Ecto neural progenitor cell (in vitro differentiated cells): Measurements from ENCODE around the gene FARP1.
A peak's percentile ranks its signal among the peaks of the same experiment; 100 is the strongest.

Experiments used
- DNase-seq: peaks from one replicate; pipeline ENCODE4 v3.0.0-alpha.2; 2018; ENCODE audit warnings: low spot score

Gene FARP1

DNA sequence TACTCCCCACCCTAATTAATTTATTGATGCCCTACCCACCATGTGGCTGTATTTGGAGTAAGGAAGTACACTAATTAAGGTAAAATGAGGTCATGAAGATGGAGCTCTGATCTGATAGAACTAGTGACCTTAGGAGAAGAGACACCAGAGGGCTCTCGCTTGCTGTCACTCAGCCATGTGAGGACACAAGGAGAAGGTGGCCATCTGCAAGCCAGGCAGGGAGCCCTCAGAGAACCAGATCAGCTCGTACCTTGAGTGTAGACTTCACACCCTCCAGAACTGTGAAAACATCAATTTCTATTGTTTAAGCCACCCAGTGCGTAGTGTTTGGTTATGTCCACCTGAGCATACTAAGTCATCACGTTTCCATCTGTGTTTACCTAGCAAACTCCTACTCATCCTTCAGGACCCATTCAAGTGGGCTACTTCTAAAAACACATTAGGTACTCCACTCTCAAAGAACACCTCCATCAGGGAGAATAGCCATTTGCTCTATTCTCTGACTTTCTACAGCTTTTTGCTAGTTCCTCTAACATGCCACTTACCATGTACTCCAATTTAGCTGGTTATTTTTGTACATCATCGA lies 191.8 kb downstream of the FARP1 start:
- DNase-seq = no peak

DNA sequence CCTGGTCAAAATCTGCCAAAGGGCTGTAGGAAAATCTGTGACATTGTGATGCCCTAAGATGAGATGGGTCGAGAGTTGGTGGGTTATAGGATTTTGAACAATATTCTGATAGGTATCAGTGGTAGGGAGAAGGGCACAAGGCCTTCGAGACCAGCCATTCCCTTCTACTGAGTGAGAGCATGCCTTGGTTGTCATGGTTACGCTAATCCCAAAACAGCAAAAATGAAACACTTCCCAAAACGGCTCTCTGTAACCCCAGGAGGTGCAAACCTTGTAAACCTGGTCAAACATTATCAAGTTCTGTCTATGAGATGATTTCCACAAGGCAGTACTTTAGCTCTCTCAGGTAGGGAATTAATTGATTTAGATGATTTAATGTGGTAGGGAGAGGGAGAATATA lies 192.8 kb downstream of the FARP1 start:
- DNase-seq = no peak

DNA sequence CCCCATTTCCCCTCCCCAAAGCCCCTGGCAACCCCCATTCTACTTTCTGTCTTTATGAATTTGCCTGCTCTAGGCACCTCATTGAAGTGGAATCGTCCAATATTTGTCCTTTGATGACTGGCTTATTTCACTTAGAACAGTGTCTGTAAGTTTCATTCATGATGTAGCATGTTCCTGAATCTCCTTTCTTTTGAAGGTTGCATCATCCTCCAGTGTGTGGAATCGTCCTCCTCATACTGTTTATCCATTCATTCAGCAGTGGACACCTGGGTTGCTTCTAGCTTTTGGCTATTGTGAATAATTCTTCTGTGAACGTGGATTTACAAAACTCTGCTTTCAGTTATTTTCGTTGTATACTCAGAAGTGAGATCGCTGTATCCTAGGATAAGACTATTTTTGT lies 195.4 kb downstream of the FARP1 start:
- DNase-seq = no peak

DNA sequence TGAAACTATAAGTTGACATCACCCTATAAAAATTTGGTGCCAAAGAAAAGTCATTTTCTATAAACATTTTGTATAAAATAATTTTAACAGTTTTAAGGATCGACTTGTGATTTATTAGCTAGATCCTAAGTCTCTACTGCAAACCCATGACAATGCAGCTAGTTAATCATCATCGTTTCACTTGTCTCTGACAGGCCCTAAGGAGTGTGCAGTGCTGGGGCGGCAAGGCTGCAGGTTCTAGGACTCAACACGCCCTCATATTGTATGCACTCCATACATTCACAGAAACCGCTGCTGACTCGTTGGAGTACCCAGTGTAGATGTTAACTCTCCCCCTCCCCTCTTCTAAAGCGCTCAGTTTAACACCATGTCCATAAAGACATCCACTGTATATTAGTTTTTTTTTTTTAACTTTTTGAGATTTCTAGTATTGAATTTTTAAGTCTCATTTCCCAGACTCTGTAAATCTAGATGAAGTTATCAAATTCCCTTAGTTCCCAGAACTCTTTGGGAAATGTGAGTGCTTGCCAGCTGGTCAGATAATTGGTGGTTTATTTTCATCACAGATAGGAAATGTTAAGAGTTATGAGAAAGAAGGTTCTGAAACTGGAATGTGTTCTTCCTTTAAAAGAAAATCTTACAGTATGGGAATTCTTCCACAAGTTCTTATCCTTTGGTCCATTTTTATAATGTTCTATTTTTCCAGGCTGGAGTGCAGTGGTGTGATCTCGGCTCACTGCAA lies 197.0 kb downstream of the FARP1 start:
- no peak for DNase-seq

DNA sequence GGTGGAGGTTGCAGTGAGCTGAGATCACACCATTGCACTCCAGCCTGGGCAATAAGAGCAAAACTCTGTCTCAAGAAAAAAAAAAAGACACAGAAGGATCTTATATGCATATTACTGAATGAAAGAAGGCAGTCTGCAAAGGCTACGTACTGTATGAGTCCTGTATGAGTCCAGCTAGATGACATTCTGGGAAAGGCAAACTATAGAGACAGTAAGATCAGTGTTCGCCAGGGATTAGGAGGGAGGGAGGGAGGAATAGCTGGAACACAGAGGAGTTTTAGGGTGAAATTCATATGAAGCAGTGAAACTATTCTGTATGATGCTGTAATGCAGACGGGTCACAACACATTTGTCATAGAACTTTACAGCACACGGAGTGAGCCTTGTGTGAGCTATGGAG lies 200.1 kb downstream of the FARP1 start:
- DNase-seq = no peak

DNA sequence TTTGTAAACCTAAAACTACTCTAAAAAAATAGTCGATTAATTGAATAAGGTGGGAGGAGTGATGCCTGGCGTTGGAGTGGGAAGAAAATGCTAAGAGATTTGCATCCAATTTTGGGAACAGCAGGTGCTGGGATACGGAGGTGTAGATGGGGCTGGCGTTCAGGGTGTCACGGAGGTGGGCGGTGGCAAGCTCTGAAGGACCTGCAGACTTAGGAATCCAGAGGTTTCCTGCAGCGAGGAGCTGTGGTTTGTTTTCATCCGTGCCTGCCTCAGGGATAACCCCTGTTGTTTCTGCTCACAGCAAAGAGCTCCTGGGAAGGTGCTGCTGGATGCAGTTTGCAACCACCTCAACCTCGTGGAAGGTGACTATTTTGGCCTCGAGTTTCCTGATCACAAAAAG lies 200.6 kb downstream of the FARP1 start:
- no peak for DNase-seq

DNA sequence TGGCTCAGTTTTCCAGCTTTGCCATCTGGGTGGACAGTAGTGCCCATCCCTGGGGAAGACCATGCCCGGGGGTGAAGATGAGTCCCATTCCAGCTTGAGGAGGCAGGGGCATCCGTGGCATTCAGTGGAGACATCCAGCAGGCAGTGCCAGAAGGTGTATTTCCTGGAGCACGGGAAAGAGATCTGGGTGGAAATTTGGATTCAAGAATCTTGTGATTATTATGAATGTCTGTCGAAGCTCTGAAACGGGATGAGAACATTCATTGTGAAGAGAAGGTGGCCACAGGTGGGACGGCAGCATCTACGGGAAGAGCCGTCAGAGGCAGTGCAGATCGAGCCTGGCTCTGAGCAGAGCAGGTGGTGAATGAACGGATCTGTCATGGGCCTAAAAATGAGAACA lies 201.5 kb downstream of the FARP1 start:
- no peak for DNase-seq

DNA sequence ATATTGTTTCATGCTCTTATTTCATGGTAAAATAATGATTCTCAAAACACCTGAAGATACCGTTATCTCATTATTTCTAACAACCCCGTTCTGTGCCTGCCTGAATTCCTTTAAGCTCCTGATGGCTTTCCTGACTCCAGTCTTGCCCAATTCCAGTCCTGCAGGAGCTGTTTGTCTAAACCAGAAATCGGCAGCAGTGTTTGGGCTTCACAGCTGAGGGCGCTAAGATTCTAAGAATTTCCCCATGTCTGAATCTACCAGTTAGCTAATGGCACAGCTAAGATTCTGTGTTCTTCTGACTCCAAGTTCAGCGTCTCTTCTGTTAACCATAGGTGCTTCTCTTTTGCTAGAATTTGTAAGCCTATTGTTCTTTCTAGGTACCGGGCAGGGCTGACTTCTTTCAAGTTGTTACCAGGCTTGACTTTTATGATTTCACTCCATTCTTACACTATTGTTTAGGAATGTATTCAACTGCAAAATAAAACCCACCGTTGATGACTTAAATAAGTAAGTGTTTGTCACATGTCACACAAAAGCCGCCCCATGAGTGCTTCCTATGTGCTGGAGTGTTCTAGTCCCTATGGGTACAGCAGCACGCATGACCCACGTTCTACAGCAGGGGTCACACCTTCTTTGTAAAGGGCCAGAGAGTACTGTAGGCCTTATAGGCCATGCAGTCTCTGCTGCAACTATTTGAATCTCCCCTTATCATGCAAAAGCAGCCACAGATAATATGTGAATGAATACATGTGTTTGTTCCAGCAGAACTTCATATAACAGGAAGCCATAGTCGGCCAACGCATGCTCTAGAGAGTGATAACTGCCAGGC lies 202.4 kb downstream of the FARP1 start:
- DNase-seq = no peak

DNA sequence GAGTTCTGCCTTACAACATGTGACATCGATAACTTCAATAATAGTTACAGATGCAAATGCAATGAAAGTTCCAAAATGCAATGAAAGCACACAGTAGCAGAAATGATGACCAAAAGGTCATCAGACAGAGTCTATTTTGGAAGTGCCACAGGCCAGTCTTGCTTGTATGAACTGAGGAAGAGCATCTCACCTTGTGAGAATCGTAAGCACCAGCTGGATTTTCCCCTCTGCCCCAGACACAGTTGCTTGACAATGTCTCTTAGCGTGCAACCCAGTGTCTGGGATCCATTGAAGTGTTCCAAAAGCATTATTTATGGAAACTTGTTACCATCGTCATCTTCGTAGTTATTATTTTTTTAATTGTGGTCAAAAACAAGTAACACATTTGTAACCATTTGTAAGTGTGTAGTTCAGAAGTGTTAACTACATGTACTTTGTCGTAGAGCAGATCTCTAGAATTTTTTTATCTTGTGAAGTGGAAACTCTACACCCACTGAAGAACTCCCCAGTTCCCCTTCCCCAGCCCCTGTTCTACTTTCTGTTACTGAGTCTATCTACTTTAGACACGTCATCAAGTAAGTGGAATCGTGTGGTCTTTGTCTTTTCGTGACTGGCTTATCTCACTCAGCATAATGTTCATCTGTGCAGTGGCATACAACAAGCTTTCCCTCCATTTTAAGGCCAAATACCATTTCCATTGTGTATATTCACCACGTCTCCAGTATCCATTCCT lies 204.2 kb downstream of the FARP1 start:
- no peak for DNase-seq

DNA sequence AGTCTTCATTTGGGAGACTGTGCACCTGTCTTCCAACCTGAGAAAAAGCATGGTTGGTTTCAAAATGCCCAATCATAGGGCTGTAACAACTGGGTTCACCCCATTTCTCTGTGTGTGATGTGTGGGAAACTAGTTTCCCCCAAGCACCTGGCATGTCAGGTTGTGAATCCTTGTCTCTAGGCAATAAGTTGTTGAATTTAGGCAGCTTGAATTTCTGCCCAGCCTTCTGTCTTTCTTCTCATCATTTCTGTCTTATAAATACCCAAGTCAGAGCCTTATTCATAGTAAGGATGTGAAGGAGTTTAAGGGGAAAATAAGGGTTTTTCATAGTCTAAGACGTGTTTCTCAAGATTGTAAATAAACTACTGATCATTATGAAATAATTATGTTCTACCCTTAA lies 204.9 kb downstream of the FARP1 start:
- no peak for DNase-seq

DNA sequence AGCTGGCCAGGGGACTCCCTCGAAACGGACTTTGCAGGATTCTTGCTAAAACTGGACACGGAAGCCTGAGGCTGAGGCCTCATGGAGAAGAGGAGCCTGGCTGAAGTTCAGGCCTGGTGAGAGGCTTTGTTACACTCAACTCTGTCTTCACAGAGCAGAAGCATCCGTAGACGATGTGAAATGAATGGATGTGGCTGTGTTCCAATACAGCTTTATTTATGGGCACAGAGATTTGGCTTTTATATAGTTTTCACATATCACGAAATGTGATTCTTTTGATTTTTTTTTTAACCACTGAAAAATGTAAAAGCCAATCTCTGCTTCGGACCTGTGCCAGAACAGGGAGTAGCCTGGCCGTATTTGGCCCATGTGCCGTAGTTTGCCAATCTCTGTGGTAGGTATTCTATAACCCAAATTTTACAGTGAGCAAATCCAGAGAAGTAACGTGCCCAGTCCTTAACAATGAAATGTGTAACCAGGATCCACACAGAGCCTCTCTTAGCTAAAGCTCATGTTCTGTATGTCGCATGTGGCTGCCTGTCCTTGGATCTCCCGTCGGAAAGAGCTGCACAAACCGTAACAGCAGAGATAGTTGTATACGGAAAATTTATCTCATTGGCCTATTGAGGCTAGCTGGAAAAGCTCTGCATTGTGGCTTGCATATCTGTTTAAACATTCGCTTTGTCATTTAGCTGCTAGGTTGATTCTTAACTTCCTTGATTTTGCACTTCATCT lies 205.7 kb downstream of the FARP1 start:
- DNase-seq = no peak

DNA sequence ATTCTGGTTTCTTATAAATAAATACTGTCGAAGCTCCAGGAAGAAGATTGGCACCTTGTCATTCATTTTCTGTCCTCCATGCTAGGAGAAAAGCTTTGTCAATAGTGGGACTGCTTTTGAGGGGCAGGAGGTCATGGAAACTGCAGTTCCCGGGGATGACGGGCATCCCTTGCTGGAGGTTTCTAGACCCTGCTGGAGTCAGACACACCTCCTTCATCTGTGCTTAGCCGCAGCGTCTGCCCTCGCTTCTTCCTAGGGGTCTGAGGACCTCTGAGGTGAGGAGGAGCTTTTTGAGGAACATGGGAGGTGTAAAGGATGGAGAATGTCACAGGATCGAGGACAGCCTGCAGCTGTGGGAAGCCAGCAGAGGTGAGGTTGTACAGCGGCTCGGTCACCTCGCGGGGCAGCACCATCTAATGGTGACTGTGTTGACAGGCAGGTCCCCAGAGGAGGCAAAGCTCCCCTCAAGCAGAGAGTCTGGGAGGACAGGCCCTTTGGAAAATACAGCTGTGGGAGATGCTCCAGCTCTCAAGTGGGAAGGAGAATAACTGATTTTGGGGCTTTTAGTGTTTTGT lies 206.9 kb downstream of the FARP1 start:
- DNase-seq = peak; percentile 64

DNA sequence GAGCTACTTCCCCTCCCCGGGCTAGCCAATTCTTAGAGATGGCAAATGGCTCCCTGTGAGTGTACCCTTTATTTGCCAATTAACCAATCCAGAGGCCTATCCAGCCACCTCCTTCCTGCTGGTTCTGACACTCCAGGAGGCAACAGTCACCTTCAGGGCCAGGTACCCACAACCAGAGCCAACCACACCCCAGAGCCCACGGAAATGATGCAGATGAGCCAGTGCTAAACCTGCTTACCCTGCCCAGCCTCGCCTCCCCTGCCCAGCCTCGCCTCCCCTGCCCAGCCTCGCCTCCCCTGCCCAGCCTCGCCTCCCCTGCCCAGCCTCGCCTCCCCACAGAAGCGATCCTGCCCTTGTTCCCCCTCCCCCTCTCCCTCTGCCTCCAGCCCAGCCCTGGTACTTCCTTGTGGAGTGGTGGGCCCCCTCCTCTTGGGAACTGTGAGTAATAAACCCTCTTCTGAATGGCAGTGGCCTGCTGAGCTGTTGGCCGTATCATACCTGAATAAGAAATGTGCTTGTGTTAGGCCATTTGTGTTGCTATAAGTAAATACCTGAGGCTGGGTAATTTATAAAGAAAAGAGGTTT lies 207.9 kb downstream of the FARP1 start:
- DNase-seq = no peak

DNA sequence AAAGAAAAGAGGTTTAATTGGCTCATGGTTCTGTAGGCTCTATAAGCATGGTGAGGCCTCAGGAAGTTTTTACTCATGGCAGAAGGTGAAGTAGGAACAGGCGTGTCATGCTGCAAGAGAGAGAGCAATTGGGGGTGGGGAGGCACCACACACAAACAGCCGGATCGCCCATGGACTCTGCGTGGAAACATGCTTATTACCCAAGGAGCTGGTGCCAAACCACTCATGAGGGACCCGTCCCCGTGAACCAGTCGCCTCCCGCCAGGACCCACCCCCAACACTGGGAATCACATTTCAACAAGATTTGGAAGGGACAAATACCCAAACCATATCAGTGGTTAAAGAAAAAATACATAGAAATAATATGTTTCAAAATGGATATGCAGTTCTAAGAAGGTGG lies 208.7 kb downstream of the FARP1 start:
- DNase-seq = no peak

DNA sequence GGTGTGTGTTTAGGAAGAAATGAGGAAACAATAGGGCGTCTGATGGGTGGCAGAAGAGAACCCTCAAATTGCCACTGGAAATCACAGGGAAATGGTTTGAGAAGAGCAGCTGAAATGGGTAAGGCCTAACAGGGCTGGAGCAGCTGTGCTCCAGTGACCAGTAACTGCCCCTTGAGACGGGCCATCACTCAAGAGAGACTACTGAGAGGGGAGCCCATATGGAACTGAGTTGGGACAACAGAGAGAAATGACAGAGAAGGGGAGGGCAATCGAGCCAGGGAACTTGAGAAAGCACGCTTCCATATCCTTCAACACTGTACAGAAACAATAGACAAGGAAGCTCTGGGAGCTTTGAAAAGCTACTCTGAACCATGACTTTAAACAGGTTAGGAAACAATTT lies 209.3 kb downstream of the FARP1 start:
- DNase-seq = no peak

DNA sequence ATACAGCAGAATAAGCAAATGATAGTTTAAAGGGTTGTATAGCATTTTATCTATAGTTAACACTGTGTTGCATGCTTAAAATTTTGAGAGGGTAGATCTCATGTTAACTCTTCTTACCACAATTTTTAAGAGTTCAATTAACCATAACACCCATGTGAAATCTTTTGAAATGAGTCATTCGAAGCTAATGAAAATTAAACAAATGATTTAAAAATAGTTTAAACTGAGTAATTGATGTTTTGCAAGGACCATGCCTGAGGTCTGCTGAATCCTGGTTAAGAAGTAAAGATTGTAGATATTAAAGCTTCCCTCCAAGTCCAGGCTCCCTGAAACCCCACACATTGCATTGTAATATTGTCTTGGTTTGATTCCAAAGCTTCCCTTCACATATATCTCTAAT lies 210.9 kb downstream of the FARP1 start:
- no peak for DNase-seq

DNA sequence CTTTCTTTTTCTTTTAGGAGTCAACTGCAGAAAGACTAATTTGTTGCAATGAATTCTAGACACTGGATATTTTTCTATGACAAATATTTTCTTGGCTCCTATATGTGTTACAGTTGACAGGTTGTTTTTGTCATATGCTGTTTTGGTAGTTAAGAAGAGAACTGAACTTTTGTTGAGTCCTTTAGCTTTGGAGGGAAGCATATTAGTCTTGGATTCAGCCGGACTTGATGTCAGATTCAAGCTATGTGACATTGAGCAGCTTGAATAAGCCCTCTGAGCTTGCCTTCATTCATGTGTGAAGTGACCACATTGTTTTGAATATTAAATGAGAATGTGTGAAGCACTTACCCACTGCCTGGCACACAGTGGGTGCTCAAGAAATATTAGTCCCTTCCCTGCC lies 216.0 kb downstream of the FARP1 start:
- no peak for DNase-seq

DNA sequence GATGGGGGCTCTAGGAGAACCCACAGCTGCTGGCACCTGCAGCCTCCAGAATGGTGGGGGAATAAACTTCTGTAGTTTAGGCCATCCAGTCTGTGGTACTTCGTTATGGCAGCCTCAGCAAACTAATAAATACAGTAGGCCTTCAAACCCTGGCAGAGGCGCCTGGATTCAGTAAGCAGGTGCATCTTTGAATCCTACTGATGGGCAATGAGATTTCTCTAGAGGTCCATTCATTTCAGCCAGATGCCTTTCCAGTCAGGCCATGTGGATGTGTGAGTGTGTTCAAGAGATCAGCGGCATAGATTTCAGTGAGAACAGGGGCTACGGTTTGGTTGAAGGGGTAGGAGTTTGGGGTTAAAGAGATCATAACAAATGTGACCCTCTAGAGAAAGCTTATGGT lies 217.7 kb downstream of the FARP1 start:
- no peak for DNase-seq

DNA sequence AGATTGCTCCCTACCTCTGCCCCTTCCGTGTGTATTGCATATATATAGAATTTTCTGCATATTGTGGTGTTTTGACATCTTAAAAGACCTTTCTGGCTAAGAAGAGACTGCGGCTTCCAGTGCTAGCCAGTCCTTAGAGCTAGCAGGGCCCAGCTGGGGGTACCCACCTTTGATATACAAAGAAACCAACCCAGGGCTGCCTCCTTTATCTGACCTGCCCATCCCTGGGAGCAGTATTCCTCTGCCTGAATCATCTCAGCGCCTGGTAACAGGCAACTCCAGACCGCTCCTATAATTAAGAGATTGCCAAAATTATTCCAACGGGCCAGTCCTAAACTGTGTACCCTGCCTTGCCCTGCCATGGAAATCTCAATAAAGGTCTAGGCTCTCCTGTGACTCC lies 220.4 kb downstream of the FARP1 start:
- DNase-seq = no peak

DNA sequence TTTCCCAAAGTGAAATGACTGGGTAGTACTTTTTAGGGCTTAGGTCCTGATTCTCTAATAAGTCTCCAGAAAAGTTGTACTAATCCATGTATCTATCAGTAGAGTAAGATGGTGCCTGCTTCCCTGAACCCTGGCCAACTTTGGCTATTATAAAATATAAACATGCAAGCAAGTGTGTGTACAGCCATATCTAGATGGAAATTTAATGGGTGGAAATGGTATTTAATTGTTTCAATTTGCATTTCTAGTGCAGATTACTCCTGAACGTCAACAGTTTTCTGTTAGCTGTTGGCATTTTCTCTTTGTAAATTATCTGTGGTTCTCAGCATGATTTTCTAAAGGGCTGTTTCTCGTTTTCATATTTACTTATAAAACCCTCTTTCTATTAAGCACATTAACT lies 221.3 kb downstream of the FARP1 start:
- no peak for DNase-seq

DNA sequence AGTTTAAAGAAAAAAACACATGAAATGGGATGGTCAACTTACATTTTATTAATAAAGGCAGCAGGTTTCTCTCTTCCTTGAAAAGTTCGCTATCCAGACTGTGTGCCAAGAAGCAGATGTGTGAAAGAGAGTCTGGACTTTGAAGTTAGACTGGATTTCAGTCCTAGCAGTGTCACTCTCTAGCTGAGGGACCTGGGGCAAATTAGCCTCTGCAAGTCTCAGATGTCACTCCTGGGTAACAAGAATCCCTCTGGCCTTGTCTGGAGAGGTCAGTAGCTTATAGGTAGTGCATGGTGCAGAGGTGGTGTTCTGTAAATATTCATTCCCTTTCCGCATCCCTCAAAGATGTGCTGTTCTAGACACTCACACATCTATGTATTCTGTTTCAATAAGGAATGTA lies 221.8 kb downstream of the FARP1 start:
- no peak for DNase-seq
